Activated naive CD8-positive, alpha-beta T cell treated with anti-CD3 and anti-CD28 coated beads for 36 hours (primary cell): ENCODE data around the gene NEDD8. TPM values are rescaled to one million over a fixed set of nuclear protein-coding genes. Genes with fewer than 3 reads are reported as not detected.
"Not testable (repeated sequence)": the region's sequence is repeated elsewhere in the genome, so short reads cannot be mapped to it uniquely, and the experiment has no call there.

Experiments
- DNase-seq: peaks from one replicate; pipeline ENCODE4 v3.0.0; 2021
- H3K27ac Mint-ChIP-seq: one replicate; pipeline ENCODE4 v1.8.0; 2022; ENCODE audit warnings: mild to moderate bottlenecking, moderate library complexity, mixed read lengths
- H3K27me3 Mint-ChIP-seq: one replicate; pipeline ENCODE4 v1.8.0; 2022; ENCODE audit warnings: mild to moderate bottlenecking, mixed read lengths
- H3K36me3 Mint-ChIP-seq: one replicate; pipeline ENCODE4 v1.8.0; 2021; ENCODE audit warnings: mild to moderate bottlenecking, mixed read lengths
- H3K4me1 Mint-ChIP-seq: one replicate; pipeline ENCODE4 v1.8.0; 2021; ENCODE audit warnings: mixed read lengths
- H3K4me3 Mint-ChIP-seq: one replicate; pipeline ENCODE4 v1.8.0; 2022; ENCODE audit warnings: mild to moderate bottlenecking, moderate library complexity, mixed read lengths
- H3K9me3 Mint-ChIP-seq: one replicate; pipeline ENCODE4 v1.8.0; 2022; ENCODE audit warnings: mixed read lengths
- total RNA-seq, 2 experiments: library from RNA; stranded (reverse); gene quantifications; one replicate each; pipeline ENCODE4 v1.2.3, GENCODE V29; 2021

NEDD8 gene
- total RNA-seq, 2 experiments from 2014 or later = 194 to 201 TPM

DNA sequence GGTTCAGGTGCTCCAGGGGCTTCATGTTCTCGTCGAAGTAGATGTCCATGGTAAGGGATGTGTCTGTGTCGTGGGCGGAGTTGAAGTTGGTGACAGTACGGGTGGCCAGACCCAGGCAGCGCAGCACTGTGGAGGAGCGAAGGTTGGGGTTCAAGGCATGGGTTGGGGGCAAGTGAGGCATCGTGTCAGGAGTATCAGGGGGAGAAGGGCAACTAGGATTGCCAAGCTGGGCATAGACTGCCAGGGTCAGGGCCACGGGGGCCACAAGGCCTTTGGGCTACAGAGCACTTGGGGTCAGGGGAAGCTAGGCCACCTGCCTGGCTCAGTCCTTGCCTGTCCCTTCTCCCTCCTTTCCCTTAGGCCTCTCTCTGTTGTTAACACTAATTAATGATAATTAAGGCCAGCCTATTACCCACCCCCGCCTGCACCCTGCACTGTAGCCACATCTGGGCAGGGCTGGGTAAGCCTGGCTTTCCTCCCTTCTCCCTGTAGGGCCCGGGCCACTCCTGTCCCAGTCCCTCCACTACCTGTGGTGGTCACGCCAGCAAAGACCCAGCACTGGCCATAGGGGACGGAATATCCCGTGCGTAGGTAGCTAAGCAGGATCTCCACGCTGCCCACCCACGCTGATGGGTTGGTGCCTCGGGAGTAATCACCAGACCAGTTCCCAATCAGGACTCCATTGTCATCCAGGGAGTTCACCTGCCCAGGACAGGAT is 26.5 kb upstream of the NEDD8 start:
- H3K27me3 Mint-ChIP-seq = no peaks in the 10 kb centered on the region
- no peak overlapping the region for H3K4me3 Mint-ChIP-seq
- no peak for DNase-seq
- H3K36me3 Mint-ChIP-seq = peaks cover 4% of the 10 kb centered on the region
- H3K9me3 Mint-ChIP-seq = no peaks in the 10 kb centered on the region
- no peak overlapping the region for H3K27ac Mint-ChIP-seq
- H3K4me1 Mint-ChIP-seq = no peaks in the 10 kb centered on the region

DNA sequence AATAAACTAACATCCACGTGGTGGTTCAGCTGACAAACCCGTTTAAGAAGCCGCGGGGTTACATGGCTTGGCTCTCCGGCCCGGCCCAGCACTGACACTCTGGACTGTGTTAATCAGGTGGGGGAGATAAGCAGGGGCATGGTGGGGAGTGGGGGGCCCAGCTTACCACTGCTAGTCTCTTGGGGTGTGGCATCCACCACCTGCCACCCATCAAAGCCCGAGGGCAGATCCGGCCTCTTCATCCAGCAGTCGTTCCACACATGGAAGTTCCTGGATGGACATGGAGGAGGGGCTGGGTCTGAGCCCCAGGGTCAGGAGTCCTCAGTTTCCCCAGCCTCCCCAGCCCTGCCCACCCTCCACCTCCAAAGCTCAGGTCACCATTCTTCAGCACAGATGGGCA is 26.0 kb upstream of the NEDD8 start:
- no peaks in the 10 kb centered on the region for H3K4me1 Mint-ChIP-seq
- H3K9me3 Mint-ChIP-seq = no peaks in the 10 kb centered on the region
- no peak overlapping the region for H3K27ac Mint-ChIP-seq
- no peaks in the 10 kb centered on the region for H3K27me3 Mint-ChIP-seq
- H3K36me3 Mint-ChIP-seq = peaks cover 4% of the 10 kb centered on the region
- no peak overlapping the region for H3K4me3 Mint-ChIP-seq
- DNase-seq = no peak

DNA sequence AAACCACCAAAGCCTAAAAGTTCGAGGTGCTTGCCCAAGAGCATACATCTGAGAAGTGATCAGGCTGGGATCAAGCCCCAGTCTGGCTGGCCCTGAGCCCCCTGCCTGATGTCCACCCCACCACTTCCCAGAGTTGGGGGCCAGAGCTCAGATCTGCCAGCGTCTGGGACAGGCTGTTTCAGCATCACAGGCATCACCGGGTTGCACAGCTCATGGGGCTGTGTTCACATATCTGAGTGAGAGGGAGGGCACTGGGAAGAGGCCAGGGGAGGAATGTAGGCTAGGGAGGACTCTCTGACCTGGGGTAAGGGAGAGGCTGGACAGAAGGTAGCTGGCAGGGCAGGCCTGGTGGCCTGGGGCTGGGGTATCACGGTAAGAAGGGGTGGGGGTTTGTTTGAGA is 24.8 kb upstream of the NEDD8 start:
- H3K4me1 Mint-ChIP-seq = no peaks in the 10 kb centered on the region
- no peaks in the 10 kb centered on the region for H3K9me3 Mint-ChIP-seq
- no peaks in the 10 kb centered on the region for H3K27me3 Mint-ChIP-seq
- DNase-seq = no peak
- peaks cover 4% of the 10 kb centered on the region for H3K36me3 Mint-ChIP-seq
- H3K4me3 Mint-ChIP-seq = no peak overlapping the region
- H3K27ac Mint-ChIP-seq = no peak overlapping the region

DNA sequence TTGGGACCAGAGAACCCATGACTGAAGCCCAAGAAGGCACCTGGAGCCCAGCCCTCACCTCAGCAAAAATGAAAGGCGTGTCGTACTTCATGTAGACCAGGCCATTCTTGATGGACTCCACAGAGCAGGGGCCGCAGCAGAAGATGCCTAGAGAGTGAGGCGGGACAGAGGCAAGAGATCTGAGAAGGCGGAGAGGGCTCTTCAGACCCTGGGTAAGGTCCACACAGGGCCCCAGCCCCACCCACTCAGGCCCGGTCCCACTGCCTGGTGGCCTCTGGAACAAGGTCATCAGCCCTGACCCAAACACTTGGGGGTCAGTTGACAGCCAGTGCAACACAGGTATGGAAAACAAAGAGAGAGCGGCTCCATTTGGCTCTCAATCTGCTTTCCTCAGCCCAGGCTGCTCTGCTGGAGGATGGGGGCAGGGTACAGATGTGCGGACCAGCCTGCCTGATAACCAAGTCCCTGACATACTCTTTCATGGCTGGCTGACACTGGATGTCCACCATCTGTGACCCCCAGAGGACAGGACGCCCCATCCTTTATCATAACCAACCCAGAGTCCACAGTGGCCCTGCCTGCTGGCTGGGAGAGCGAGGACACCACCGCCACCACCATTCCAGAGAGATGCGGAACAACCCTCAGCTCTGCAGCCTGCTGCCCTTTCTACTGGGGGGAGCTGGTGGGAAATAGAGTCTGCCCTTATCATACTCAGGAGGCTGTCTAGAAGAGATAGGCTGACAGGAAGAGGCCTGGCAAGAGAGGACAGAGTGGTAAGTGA is 24.0 kb upstream of the NEDD8 start:
- Mint-ChIP-seq H3K4me3 (no peak overlapping the region), H3K9me3 (no peaks in the 10 kb centered on the region), H3K27me3 (no peaks in the 10 kb centered on the region), H3K27ac (no peak overlapping the region), H3K4me1 (no peaks in the 10 kb centered on the region), H3K36me3 (peaks cover 3% of the 10 kb centered on the region)
- DNase-seq = no peak

DNA sequence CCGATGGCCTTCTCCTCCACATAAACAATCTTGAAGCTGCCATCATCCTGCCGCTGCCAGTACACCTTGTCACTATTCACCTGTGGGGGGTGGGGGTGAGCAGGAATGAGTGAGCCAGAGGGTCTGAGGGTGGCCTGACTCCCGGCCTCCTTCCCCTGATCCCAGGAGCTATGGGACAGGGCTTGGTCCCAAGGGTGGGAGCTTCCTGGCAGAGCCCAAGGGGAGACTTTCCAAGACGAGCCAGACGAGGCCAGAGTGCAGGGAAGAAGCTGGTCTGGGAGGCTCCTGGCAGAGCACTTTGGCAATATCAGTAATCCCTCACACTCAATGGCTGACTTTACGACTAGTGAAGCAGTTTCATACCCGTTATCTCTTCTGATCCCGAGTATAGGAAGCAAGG is 23.3 kb upstream of the NEDD8 start:
- Mint-ChIP-seq H3K27me3 (no peaks in the 10 kb centered on the region), H3K4me3 (no peak overlapping the region), H3K27ac (no peak overlapping the region), H3K36me3 (peaks cover 2% of the 10 kb centered on the region), H3K9me3 (no peaks in the 10 kb centered on the region), H3K4me1 (peaks cover 3% of the 10 kb centered on the region)
- DNase-seq = no peak

DNA sequence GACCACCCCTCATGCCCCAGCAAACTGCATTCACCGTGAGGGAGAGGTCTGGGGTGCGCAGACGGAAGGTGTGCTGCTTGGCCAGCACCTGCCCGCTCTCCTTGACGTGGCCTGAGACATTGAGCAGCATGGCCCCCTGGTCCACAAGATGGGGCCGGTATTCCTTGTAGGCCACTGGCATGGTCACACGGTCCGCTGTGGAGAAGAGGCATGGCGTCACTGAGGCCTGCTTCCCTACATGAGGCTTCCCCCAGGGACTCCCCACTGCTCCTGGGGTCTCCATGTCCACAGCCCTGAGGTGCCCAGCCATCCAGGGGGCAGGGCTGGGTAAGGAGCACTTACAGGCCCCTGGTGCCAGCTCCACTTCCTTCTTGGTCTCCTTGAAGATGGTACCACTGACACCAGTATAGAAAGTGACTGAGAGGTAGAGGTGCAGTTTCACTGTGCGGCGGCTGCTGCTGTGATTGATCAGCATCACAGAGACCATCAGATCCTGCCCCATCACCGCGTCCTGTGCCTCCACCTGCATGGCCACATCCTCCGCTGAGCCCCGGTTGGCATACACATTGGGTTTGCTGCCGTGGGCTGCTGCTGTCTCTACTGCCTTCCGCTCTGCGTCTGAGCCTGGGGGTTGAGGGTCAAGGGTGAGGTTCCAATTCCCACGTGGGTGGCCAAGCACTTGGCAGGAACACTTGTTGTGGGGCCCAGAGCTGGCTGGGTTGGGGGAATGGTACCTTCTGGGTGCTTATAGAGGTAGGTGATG is 22.6 kb upstream of the NEDD8 start:
- H3K27ac Mint-ChIP-seq = no peak overlapping the region
- H3K4me1 Mint-ChIP-seq = peaks cover 7% of the 10 kb centered on the region
- H3K27me3 Mint-ChIP-seq = no peaks in the 10 kb centered on the region
- no peak overlapping the region for H3K4me3 Mint-ChIP-seq
- H3K36me3 Mint-ChIP-seq = peaks cover 2% of the 10 kb centered on the region
- DNase-seq = no peak
- no peaks in the 10 kb centered on the region for H3K9me3 Mint-ChIP-seq

DNA sequence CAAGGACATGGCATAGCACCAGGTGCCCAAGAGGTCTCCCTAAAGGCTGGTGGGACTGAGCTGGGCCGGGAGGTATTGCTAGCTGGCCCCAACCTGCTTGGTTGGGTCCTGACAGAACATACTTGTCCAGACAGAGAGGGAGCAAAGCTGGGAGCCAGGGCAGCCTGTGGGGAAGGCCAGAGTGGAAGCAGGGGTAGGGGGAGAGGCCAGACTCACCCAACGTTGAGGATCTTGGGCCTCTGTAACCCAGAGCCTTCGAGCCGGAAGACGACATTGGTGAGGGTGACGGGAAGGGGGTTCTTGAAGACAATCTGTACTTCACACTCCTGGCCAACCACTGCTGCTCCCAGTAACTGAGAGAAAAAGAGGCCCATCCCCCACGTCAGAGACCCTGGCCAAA is 21.8 kb upstream of the NEDD8 start:
- Mint-ChIP-seq H3K27ac (no peak overlapping the region), H3K4me1 (peaks cover 12% of the 10 kb centered on the region), H3K27me3 (no peaks in the 10 kb centered on the region), H3K4me3 (no peak overlapping the region), H3K36me3 (peaks cover 4% of the 10 kb centered on the region), H3K9me3 (no peaks in the 10 kb centered on the region)
- no peak for DNase-seq

DNA sequence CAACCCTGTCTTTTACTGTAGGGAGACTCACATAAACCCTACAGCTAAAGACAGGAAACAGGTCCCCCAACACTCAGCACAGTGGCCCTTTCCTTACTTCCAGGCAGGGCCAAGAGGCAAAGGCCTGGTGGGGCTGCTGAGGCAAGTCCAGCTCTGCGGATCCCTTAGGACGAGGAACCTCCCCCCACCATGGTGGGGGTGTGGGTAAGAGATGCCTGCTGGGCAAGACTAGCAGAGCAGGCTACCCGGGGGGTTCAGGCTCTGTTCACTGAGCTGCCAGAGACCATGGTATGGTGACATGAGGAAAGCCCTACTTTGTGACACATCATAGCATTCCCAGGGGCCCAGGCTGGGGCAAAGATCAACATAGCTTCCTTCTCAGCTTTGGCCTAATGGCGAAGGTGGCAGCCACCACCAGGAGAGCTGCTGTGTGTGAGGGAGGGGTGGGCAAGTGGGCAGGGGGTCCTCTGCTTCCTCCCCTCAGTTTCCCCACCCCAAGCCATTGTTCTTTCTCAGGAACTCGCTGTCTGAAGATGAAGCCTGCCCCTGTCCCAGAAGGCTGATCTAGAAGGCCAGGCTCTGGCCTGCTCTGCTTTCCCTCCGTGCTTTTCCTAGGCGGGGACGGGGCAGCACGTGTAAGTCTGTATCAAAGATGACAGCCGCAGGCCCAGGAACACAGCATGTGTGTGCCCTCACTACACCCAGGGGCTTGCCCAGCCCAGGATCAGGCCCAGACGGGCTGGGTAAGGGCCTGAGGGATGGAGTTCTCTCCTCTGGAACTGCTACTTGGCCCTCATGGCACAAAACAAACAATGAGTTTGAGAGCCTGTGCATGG is 20.3 kb upstream of the NEDD8 start:
- Mint-ChIP-seq H3K36me3 (peaks cover 4% of the 10 kb centered on the region), H3K27ac (no peak overlapping the region), H3K4me3 (no peak overlapping the region)

DNA sequence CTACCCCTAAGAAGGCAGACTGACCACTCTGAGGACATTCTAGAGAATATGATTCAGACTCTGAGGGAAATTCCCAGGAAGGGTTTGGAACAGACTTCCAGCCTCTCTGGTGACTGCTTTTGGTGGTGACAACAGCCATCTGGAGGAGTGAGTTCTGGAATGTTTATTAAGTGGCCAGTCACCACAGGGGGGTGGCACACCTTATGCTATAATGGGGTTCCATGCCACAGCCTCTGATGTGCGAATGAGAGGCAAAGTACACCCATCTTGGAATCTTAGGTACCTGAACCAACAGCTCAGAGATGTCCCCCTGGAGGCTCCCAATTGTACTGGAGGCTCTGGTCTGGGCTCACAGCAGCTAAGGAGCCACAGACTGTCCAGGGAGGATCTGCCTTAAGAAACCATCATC is 19.7 kb upstream of the NEDD8 start:
- Mint-ChIP-seq H3K9me3 (no peaks in the 10 kb centered on the region), H3K4me3 (no peak overlapping the region), H3K4me1 (peaks cover 25% of the 10 kb centered on the region), H3K27ac (no peak overlapping the region), H3K27me3 (no peaks in the 10 kb centered on the region), H3K36me3 (peaks cover 4% of the 10 kb centered on the region)
- DNase-seq = no peak

More for the DNA sequence above, 20.3 kb upstream of the NEDD8 start:
- Mint-ChIP-seq H3K9me3 (no peaks in the 10 kb centered on the region), H3K27me3 (no peaks in the 10 kb centered on the region), H3K4me1 (peaks cover 21% of the 10 kb centered on the region)
- DNase-seq = no peak

DNA sequence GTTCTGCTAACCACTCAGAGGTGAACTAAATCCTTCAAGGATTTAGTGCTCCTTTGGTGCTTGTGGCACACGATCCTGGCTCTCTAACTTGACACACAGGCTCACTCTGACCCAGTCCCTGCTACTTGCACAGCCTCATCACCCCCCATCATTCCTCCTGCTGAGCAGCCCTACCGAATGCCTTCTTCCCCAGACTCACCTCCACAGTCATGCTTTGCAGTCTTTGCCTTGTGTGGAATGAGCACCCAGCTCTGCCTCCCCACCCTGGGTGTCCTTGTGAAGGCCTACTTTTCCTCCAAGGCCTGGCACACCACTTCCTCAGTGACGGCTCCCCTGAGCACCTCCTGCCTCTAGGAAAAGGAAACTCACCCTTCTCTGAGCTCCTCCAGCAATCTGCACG is 18.2 kb upstream of the NEDD8 start:
- H3K27ac Mint-ChIP-seq = no peak overlapping the region
- peaks cover 4% of the 10 kb centered on the region for H3K36me3 Mint-ChIP-seq
- DNase-seq = no peak
- no peaks in the 10 kb centered on the region for H3K27me3 Mint-ChIP-seq
- peaks cover 28% of the 10 kb centered on the region for H3K4me1 Mint-ChIP-seq
- no peaks in the 10 kb centered on the region for H3K9me3 Mint-ChIP-seq
- H3K4me3 Mint-ChIP-seq = no peak overlapping the region

DNA sequence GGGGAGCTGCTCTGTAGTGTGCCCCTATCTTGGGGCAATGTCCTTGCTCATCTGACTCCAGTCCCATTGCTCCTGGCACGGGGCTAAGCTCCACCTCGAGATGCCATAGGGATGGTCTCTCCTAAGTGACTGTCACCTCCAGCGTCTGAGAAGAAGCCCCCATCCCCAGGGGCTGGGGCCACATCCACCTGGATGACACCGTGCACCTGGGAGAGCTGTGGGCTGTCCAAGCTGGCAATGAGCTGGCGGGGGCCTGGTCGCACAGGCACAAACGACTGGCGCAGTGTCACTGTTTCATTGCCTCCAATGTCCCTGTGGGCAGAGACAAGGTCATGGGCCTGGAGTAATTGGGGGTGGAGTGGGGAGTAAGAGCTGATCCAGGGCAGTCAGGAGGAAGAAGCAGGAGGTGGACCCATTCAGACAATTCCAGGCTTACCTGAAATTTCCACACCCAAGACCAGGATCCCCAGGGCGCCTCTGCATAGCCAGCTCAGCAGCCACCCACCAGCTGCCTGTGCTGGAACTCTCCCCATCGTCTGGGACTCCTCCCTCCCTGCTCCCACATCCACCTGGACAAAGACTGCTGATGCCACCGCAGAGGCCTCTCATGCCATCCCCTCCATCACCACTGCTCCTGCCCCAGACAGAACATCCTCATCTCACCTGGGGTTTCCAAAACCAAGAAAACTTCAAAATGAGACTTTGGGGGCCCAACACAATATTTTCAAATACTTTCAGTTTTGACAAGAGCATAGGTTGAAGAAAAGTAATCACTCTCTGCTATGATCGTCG is 17.3 kb upstream of the NEDD8 start:
- H3K4me3 Mint-ChIP-seq = no peak overlapping the region
- no peaks in the 10 kb centered on the region for H3K9me3 Mint-ChIP-seq
- no peak for DNase-seq
- peaks cover 28% of the 10 kb centered on the region for H3K4me1 Mint-ChIP-seq
- H3K27me3 Mint-ChIP-seq = no peaks in the 10 kb centered on the region
- peaks cover 2% of the 10 kb centered on the region for H3K36me3 Mint-ChIP-seq
- H3K27ac Mint-ChIP-seq = peak overlapping the region; percentile 14

DNA sequence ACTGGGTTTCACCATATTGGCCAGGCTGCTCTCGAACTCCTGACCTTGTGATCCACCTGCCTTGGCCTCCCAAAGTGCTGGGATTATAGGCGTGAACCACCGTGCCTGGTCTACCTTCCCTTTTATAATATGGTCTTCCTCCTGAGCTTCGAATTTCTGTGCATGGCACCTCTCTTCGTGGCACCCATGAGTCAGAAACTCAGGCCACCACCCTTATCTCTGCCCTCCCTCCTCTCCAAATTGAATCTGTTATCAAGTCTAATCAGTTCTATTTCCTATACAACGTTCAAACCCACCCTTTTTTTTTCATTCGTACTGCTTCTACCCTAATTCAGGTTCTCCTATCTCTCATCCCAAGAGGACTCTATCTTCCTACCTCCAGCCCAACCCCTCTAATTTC is 15.3 kb upstream of the NEDD8 start:
- Mint-ChIP-seq H3K36me3 (peaks cover 2% of the 10 kb centered on the region), H3K27ac (peak overlapping the region; percentile 77), H3K4me1 (peaks cover 40% of the 10 kb centered on the region), H3K9me3 (no peaks in the 10 kb centered on the region), H3K27me3 (no peaks in the 10 kb centered on the region), H3K4me3 (peak overlapping the region; percentile 30)
- no peak for DNase-seq

DNA sequence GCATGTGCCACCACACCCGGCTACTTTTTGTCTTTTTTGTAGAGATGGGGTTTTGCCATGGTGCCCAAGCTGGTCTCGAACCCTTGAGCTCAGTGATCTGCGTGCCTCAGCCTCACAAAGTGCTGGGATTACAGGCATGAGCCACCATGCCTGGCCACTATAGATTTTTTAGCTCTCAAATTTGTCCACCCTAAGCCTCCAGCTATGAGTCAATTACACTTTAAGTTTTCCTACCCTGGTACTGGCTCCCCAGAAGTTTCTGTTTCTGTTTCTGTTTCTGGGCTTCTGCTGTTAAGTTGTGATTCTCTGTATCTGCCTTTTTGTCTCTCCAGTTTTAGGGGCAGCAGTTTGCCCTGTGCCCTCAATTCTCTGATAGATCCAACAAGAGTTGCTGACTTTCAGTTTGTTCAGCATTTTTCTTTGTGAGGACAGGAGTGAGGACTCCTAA is 14.6 kb upstream of the NEDD8 start:
- Mint-ChIP-seq H3K4me3 (peak overlapping the region; percentile 49), H3K27ac (peak overlapping the region; percentile 84), H3K9me3 (no peaks in the 10 kb centered on the region), H3K4me1 (peaks cover 40% of the 10 kb centered on the region), H3K27me3 (no peaks in the 10 kb centered on the region), H3K36me3 (peaks cover 2% of the 10 kb centered on the region)
- DNase-seq = peak; percentile 21

DNA sequence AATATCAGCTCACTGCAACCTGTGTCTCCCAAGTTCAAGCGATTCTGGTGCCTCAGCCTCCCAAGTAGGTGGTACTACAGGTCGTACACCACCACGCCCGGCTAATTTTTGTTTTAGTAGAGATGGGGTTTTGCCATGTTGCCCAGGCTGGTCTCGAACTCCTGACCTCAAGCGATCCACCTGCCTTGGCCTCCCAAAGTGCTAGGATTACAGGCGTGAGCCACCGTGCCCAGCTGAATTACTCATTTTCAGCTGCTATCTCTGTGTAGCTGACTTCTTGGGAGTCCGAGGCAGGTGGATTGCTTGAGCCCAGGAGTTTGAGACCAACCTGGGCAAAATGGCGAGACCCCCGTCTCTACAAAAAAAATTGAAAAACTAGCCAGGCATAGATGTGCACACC is 13.2 kb upstream of the NEDD8 start:
- not testable (repeated sequence) for H3K36me3 Mint-ChIP-seq, H3K4me3 Mint-ChIP-seq, H3K27ac Mint-ChIP-seq, H3K27me3 Mint-ChIP-seq, H3K9me3 Mint-ChIP-seq, DNase-seq
- H3K4me1 Mint-ChIP-seq = peaks cover 44% of the 10 kb centered on the region
